ENCODE data around the gene RGS8. TPM values are rescaled to one million over a fixed set of nuclear protein-coding genes. Genes with fewer than 3 reads are reported as not detected.
"Not testable (repeated sequence)": the region's sequence is repeated elsewhere in the genome, so short reads cannot be mapped to it uniquely, and the experiment has no call there.

The RGS8 gene
- total and polyA plus RNA-seq, 4 experiments from 2014 or later: not detected

DNA sequence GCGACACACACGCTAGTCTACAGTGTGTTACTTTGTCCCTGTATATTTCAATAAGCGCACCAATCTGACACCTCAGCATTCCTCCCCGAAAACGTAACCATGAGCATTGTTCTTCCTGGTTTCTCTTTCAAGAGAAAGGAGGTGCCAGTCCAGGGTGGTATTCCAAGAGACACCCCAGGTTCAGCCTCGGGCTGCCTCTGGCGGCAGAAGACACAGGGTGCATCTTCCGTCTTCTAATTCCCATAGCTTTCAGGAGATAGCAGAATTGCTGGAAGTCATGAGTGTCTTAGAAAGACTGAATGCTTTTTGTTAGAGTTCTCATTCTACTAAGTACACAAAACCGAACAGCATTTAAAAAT, 15.9 kb upstream of the RGS8 start:
- Mint-ChIP-seq H3K4me3 (no peak overlapping the region), H3K4me1 (no peaks in the 10 kb centered on the region), H3K27me3 (peaks cover 8 to 15% of the 10 kb centered on the region in 2 donors), H3K9me3 (peaks cover 0 to 2% (median 0%) of the 10 kb centered on the region in 8 donors), H3K27ac (no peak overlapping the region), H3K36me3 (no peaks in the 10 kb centered on the region)
- Histone ChIP-seq H3K27me3 (ENCODE audit: insufficient read depth, low read length) (no peaks in the 10 kb centered on the region), H3K9me3 (ENCODE audit: control insufficient read depth in 1 of 2, low read length in 2 of 2) (no peaks in the 10 kb centered on the region), H3K4me3 (ENCODE audit: low read length in 2 of 2) (no peak overlapping the region), H3K27ac (ENCODE audit: low read depth, low read length) (no peak overlapping the region), H3K4me1 (ENCODE audit: insufficient read depth, low read length) (no peaks in the 10 kb centered on the region), H3K36me3 (ENCODE audit: insufficient read depth, low read length) (no peaks in the 10 kb centered on the region)
- ChIA-PET CTCF (ENCODE audit: partially characterized antibody) (interaction anchor here (1.3 kb wide), 1 partner anchor 12 kb away, joined by 4 read pairs; no protein-coding TSS in a partner anchor), POLR2A (ENCODE audit: partially characterized antibody) (no interaction called here)
- intact Hi-C loops (cut with micrococcal nuclease): no loop called here
- no peak for DNase-seq

DNA sequence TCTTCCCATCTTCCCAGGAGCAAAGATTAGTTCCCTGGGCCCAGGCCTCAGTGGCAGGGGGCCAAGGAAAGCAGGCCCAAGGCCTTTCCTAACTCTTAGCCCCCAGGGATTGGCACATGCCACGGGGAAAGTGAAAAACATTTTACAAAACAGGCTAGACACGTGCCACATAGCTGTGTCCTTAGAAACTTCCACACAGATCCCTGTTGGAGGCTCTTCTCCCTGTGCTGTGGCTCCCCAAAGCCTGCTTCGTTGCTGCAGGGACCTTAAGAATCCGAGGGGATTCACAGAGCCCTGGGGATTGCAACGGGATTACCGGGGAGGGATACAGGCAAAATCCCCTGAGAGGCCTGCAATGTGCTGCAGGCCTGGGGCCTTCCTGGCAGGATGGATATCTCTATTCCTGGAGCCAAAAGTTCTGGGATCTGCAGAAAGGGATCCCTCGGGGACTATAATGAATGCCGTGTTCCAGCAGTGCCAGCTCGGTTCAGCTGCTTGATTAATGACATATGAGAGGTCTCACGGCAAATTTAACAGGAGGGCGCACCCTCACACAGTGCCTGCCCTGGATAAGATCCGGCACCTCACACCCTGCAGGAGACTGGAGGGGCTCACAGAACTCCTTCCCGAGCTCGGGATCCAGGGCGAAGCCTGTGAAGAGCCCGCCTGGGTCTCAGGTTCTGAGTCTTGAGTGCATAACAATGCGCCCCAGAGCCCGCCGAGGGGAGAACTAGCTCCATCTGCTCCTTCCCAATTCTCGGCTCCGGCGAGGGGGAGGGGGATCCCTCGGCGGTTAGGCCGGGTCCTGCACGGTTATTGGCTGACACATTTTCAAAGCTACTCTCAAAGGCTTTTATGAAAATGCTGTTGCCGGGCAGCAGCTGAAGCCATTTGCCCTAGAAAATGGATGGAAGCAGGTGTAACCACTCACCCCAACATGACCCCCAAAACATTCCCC, 15.3 kb upstream of the RGS8 start:
- Mint-ChIP-seq H3K4me3 (no peak overlapping the region), H3K27me3 (peaks cover 8 to 15% of the 10 kb centered on the region in 2 donors), H3K4me1 (no peaks in the 10 kb centered on the region), H3K36me3 (no peaks in the 10 kb centered on the region), H3K9me3 (peaks cover 0 to 2% (median 0%) of the 10 kb centered on the region in 8 donors), H3K27ac (no peak overlapping the region)
- POLR2A ChIA-PET (ENCODE audit: partially characterized antibody): no interaction called here
- CTCF ChIA-PET (ENCODE audit: partially characterized antibody): interaction anchor here (1.3 kb wide), 1 partner anchor 11 kb away, joined by 4 read pairs; no protein-coding TSS in a partner anchor
- no peaks in the 10 kb centered on the region for H3K4me1 ChIP-seq (ENCODE audit: insufficient read depth, low read length)
- no peak for DNase-seq
- H3K4me3 ChIP-seq (ENCODE audit: low read length in 2 of 2): no peak overlapping the region
- no peaks in the 10 kb centered on the region for H3K27me3 ChIP-seq (ENCODE audit: insufficient read depth, low read length)
- intact Hi-C loops (cut with micrococcal nuclease): no loop called here
- no peaks in the 10 kb centered on the region for H3K9me3 ChIP-seq (ENCODE audit: control insufficient read depth in 1 of 2, low read length in 2 of 2)
- no peaks in the 10 kb centered on the region for H3K36me3 ChIP-seq (ENCODE audit: insufficient read depth, low read length)
- no peak overlapping the region for H3K27ac ChIP-seq (ENCODE audit: low read depth, low read length)

DNA sequence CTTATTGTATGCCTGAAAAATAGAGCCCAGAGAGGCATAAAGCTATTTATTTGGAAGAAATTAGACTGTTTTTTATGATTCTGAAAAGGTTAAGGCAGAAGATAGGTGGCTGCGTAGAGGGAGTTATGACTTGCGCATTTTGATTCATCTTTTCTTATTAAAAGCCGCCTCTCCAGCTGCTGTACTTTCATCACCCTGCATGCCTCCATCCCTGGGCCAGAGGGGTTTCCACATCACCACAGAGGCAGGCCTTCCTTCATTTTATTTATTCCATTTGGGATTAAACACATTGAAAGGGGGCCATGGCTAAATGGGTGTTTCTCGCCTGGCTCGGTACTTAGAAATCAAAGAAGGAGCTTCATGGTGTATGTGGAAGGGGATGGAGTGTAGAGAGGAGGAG, 14.6 kb upstream of the RGS8 start:
- Mint-ChIP-seq H3K36me3 (no peaks in the 10 kb centered on the region), H3K27me3 (peaks cover 8 to 15% of the 10 kb centered on the region in 2 donors), H3K4me3 (no peak overlapping the region), H3K27ac (no peak overlapping the region), H3K4me1 (no peaks in the 10 kb centered on the region), H3K9me3 (peaks cover 0 to 2% (median 0%) of the 10 kb centered on the region in 8 donors)
- DNase-seq: no peak
- intact Hi-C loops (cut with micrococcal nuclease): no loop called here
- H3K4me3 ChIP-seq (ENCODE audit: low read length in 2 of 2): no peak overlapping the region
- no peak overlapping the region for H3K27ac ChIP-seq (ENCODE audit: low read depth, low read length)
- no peaks in the 10 kb centered on the region for H3K9me3 ChIP-seq (ENCODE audit: control insufficient read depth in 1 of 2, low read length in 2 of 2)
- POLR2A ChIA-PET (ENCODE audit: partially characterized antibody): no interaction called here
- CTCF ChIA-PET (ENCODE audit: partially characterized antibody): no interaction called here
- no peaks in the 10 kb centered on the region for H3K4me1 ChIP-seq (ENCODE audit: insufficient read depth, low read length)
- H3K36me3 ChIP-seq (ENCODE audit: insufficient read depth, low read length): no peaks in the 10 kb centered on the region
- no peaks in the 10 kb centered on the region for H3K27me3 ChIP-seq (ENCODE audit: insufficient read depth, low read length)

DNA sequence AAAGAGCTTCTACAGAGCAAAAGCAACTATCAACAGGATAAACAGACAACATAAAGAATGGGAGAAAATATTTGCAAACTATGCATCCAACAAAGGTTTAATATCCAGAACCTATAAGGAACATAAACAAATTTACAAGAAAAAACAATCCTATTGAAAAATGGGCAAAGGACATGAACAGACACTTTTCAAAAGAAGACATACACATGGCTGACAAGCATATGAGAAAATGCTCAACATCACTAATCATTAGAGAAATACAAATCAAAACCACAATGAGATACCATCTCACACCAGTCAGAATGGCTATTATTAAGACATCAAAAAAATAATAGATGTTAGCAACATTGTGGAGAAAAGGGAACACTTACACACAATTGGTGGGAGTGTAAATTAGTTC, 8.8 kb upstream of the RGS8 start:
- H3K4me1 Mint-ChIP-seq; H3K27ac ChIP-seq (ENCODE audit: low read depth, low read length); H3K27me3 ChIP-seq (ENCODE audit: insufficient read depth, low read length); H3K4me3 Mint-ChIP-seq; CTCF ChIA-PET (ENCODE audit: partially characterized antibody); H3K36me3 Mint-ChIP-seq; H3K27me3 Mint-ChIP-seq; intact Hi-C loops (cut with micrococcal nuclease); POLR2A ChIA-PET (ENCODE audit: partially characterized antibody); H3K9me3 ChIP-seq (ENCODE audit: control insufficient read depth in 1 of 2, low read length in 2 of 2); H3K36me3 ChIP-seq (ENCODE audit: insufficient read depth, low read length); DNase-seq; H3K4me1 ChIP-seq (ENCODE audit: insufficient read depth, low read length); H3K4me3 ChIP-seq (ENCODE audit: low read length in 2 of 2); H3K27ac Mint-ChIP-seq: not testable (repeated sequence)
- H3K9me3 Mint-ChIP-seq: peaks cover 5 to 16% (median 8%) of the 10 kb centered on the region in 8 donors

DNA sequence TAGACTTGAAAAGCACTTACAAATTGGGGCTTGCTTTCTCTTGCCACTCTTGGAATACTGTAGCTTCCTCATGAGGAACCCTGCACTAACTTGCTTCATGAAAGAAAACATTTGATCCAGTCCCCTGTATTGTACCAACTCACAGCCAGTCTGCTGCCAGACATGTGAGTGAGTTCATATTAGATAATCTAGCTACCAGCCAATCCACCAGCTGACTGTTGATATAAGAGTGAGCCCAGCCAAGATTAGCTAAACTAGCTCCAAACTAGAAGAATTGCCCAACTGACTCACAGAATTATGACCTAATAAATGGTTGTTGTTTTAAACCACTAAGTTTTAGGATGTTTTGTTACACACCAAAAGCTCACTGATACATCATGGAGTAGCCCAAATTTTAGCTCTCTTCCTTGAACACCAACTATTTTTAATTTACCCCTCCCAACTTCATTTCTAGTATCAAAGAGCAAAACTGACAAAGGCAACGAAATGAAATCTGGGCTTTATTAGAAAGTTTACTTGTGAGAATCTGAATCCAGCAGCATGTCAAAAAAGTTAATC, 6.6 kb upstream of the RGS8 start:
- DNase-seq: no peak
- Histone ChIP-seq H3K27me3 (ENCODE audit: insufficient read depth, low read length) (no peaks in the 10 kb centered on the region), H3K36me3 (ENCODE audit: insufficient read depth, low read length) (no peaks in the 10 kb centered on the region), H3K27ac (ENCODE audit: low read depth, low read length) (no peak overlapping the region), H3K9me3 (ENCODE audit: control insufficient read depth in 1 of 2, low read length in 2 of 2) (no peaks in the 10 kb centered on the region), H3K4me1 (ENCODE audit: insufficient read depth, low read length) (no peaks in the 10 kb centered on the region), H3K4me3 (ENCODE audit: low read length in 2 of 2) (no peak overlapping the region)
- Mint-ChIP-seq H3K9me3 (peaks cover 5 to 16% (median 8%) of the 10 kb centered on the region in 8 donors), H3K4me3 (no peak overlapping the region), H3K4me1 (no peaks in the 10 kb centered on the region), H3K27me3 (peaks cover 2 to 4% of the 10 kb centered on the region in 2 donors), H3K36me3 (peaks cover 0 to 4% of the 10 kb centered on the region in 2 donors), H3K27ac (no peak overlapping the region)
- POLR2A ChIA-PET (ENCODE audit: partially characterized antibody): no interaction called here
- CTCF ChIA-PET (ENCODE audit: partially characterized antibody): interaction anchor here (0.7 kb wide), 1 partner anchor 10 kb away, joined by 6 read pairs; no protein-coding TSS in a partner anchor
- intact Hi-C loops (cut with micrococcal nuclease): no loop called here

DNA sequence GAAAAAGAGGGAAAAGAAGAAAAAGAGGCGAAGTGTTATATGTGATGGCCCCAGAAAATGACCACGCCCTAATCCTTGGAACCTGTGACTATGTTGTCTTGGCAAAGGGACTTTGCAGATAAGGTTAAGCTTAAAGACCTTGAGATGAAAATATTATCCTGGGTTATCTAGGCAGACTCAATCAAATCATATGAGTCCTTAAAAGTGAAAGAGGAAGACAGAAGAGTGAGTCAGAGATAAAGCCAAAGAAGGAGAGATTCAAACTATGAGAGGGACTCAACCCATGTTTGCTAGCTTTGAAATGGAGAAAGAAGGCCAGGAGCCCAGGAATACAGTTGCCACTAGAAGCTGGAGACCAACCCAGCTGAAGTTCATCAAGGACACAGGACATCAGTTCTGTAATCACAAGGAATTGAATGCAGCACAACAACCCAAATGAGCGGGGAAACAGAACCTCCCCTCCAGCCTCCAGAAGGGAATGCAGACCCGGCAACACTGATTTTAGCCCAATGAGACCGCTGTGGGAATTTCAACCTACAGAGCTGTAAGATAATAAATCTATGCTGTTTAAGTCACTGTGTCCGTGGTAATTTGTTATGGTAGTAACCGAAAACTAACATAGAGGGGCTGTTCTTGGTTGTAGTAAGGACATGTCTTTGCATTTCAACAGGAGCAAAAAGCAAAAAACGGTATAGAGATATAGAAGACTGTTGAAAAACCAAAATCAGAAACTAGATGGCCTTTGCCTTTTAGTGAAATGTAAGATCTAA, 4.2 kb upstream of the RGS8 start:
- intact Hi-C loops (cut with micrococcal nuclease): loop anchor here (10.0 kb wide), 1 partner anchor 1456 kb away; no protein-coding TSS in a partner anchor
- no peaks in the 10 kb centered on the region for H3K4me1 Mint-ChIP-seq
- POLR2A ChIA-PET (ENCODE audit: partially characterized antibody): interaction anchor here (0.6 kb wide), 1 partner anchor 221 kb away, joined by 3 read pairs; no protein-coding TSS in a partner anchor
- H3K36me3 Mint-ChIP-seq: peaks cover 0 to 4% of the 10 kb centered on the region in 2 donors
- DNase-seq: no peak
- Histone ChIP-seq H3K27me3 (ENCODE audit: insufficient read depth, low read length) (no peaks in the 10 kb centered on the region), H3K27ac (ENCODE audit: low read depth, low read length) (no peak overlapping the region), H3K4me1 (ENCODE audit: insufficient read depth, low read length) (no peaks in the 10 kb centered on the region), H3K9me3 (ENCODE audit: control insufficient read depth in 1 of 2, low read length in 2 of 2) (no peaks in the 10 kb centered on the region), H3K4me3 (ENCODE audit: low read length in 2 of 2) (no peak overlapping the region), H3K36me3 (ENCODE audit: insufficient read depth, low read length) (no peaks in the 10 kb centered on the region)
- H3K9me3 Mint-ChIP-seq: peaks cover 4 to 16% (median 5%) of the 10 kb centered on the region in 8 donors
- no peak overlapping the region for H3K4me3 Mint-ChIP-seq
- no peak overlapping the region for H3K27ac Mint-ChIP-seq
- CTCF ChIA-PET (ENCODE audit: partially characterized antibody): interaction anchor here (1.2 to 1.3 kb wide), 2 partner anchors 12 to 94 kb away, joined by 3 to 4 read pairs; no protein-coding TSS in a partner anchor
- peaks cover 5 to 7% of the 10 kb centered on the region in 2 donors for H3K27me3 Mint-ChIP-seq

DNA sequence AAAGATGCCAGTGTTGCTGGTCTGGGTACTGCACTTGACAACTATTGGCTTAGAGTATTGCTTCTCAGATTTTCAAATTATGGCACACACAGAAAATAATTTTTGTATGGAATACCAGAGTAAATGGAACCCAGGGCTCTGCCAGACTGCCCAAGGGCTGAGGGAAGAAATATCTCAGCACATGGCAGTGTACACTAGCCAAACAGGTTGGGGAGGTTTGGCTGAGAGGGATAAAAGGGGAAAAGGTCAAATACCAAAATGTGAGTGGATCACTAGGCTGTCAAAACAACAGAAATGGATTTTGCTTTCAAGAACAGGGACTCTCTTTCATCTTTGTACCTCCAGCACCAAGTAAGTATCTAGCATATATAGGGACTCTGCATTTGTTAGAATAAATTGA, 3.0 kb upstream of the RGS8 start:
- intact Hi-C loops (cut with micrococcal nuclease): loop anchor here (10.0 kb wide), 1 partner anchor 1457 kb away; no protein-coding TSS in a partner anchor
- Histone ChIP-seq H3K27me3 (ENCODE audit: insufficient read depth, low read length) (no peaks in the 10 kb centered on the region), H3K4me3 (ENCODE audit: low read length in 2 of 2) (no peak overlapping the region), H3K36me3 (ENCODE audit: insufficient read depth, low read length) (no peaks in the 10 kb centered on the region), H3K4me1 (ENCODE audit: insufficient read depth, low read length) (no peaks in the 10 kb centered on the region), H3K9me3 (ENCODE audit: control insufficient read depth in 1 of 2, low read length in 2 of 2) (no peaks in the 10 kb centered on the region), H3K27ac (ENCODE audit: low read depth, low read length) (no peak overlapping the region)
- H3K27ac Mint-ChIP-seq: no peak overlapping the region
- H3K9me3 Mint-ChIP-seq: peaks cover 0 to 8% (median 0%) of the 10 kb centered on the region in 8 donors
- no peak for DNase-seq
- ChIA-PET CTCF (ENCODE audit: partially characterized antibody) (interaction anchor here (1.3 kb wide), 1 partner anchor 92 kb away, joined by 3 read pairs; no protein-coding TSS in a partner anchor), POLR2A (ENCODE audit: partially characterized antibody) (no interaction called here)
- H3K4me1 Mint-ChIP-seq: no peaks in the 10 kb centered on the region
- H3K4me3 Mint-ChIP-seq: no peak overlapping the region
- H3K27me3 Mint-ChIP-seq: peaks cover 7 to 12% of the 10 kb centered on the region in 2 donors
- no peaks in the 10 kb centered on the region for H3K36me3 Mint-ChIP-seq

Measured in CD4-positive, alpha-beta memory T cell (primary cell).